ENCODE results near the gene TAC4.
A peak's percentile ranks its signal among the peaks of the same experiment; 100 is the strongest.

Gene TAC4

GRCh38 chr17:49819651-49820050, 28.2 kb downstream of the TAC4 start:
- Histone ChIP-seq H3K27me3 (replicated peaks in 2 of 5; ENCODE audit: control insufficient read depth in 4 of 5, insufficient read depth in 5 of 5, low read length in 4 of 5) (no peaks in the 10 kb centered on the region), H3K27ac (ENCODE audit: insufficient read depth in 1 of 2, low read depth in 1 of 2, low read length in 2 of 2, poor library complexity in 1 of 2, severe bottlenecking in 2 of 2) (no peak overlapping the region), H3K4me1 (ENCODE audit: control extremely low read depth in 1 of 4, control insufficient read depth in 4 of 4, insufficient read depth in 4 of 4, low read length in 3 of 4) (peaks cover 0 to 6% (median 0%) of the 10 kb centered on the region in 4 experiments), H3K4me3 (ENCODE audit: control insufficient read depth in 1 of 7, extremely low read depth in 1 of 7, insufficient read depth in 4 of 7, low read depth in 2 of 7, low read length in 6 of 7) (no peak overlapping the region), H3K9me3 (ENCODE audit: control extremely low read depth in 1 of 5, control insufficient read depth in 4 of 5, insufficient read depth in 2 of 5, low read depth in 1 of 5, low read length in 4 of 5) (no peaks in the 10 kb centered on the region), H3K36me3 (ENCODE audit: control insufficient read depth in 4 of 4, insufficient read depth in 4 of 4, low read length in 3 of 4) (peaks cover 25 to 91% (median 62%) of the 10 kb centered on the region in 4 experiments)
- no peak for DNase-seq
- WGBS (ENCODE audit: insufficient coverage), result 100% methylated on average over 1 of the region's 2 CpGs
- POLR2A ChIA-PET, result no interaction called here
- CTCF ChIA-PET, result interaction anchor here (0.6 to 1.6 kb wide), 2 partner anchors 26 to 43 kb away, joined by 3 read pairs; no protein-coding TSS in a partner anchor

- Histone ChIP-seq H3K36me3 (ENCODE audit: control insufficient read depth in 4 of 4, insufficient read depth in 4 of 4, low read length in 3 of 4) (peaks cover 25 to 92% (median 58%) of the 10 kb centered on the region in 4 experiments), H3K27ac (ENCODE audit: insufficient read depth in 1 of 2, low read depth in 1 of 2, low read length in 2 of 2, poor library complexity in 1 of 2, severe bottlenecking in 2 of 2) (no peak overlapping the region)
These were observed 28.7 kb downstream of the TAC4 start for GRCh38 chr17:49819138-49819537.

DNA sequence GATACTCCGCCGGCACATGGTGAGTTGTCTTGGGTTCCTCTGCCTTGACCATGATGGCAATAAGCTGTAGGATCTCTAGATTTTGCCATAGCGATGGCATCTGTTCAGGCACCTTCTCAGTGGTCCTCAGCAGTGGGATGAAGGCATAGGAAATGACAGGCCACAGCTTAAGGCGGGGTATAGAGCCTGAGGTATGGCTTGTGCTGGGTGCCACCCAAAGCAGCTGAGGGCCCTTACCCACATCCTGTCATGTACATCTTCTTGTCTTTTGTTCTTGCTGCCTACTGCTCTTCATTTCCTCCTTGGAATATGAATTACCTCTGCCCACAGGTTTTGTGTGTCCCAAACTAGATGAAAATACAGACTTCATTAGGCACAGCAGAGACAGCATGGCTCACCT, 29.9 kb downstream of the TAC4 start:
- no peak overlapping the region for H3K4me3 ChIP-seq (ENCODE audit: control insufficient read depth in 1 of 7, extremely low read depth in 1 of 7, insufficient read depth in 4 of 7, low read depth in 2 of 7, low read length in 6 of 7)
- peaks cover 0 to 6% (median 0%) of the 10 kb centered on the region in 4 experiments for H3K4me1 ChIP-seq (ENCODE audit: control extremely low read depth in 1 of 4, control insufficient read depth in 4 of 4, insufficient read depth in 4 of 4, low read length in 3 of 4)
- 95% methylated on average over 3 of the region's 4 CpGs for WGBS (ENCODE audit: insufficient coverage)
- ChIA-PET POLR2A (no interaction called here), CTCF (interaction anchor here (1.1 kb wide), 1 partner anchor 18 kb away, joined by 3 read pairs; no protein-coding TSS in a partner anchor)
- H3K36me3 ChIP-seq (ENCODE audit: control insufficient read depth in 4 of 4, insufficient read depth in 4 of 4, low read length in 3 of 4), result peaks cover 26 to 88% (median 57%) of the 10 kb centered on the region in 4 experiments
- DNase-seq, result no peak
- H3K27me3 ChIP-seq (replicated peaks in 2 of 5; ENCODE audit: control insufficient read depth in 4 of 5, insufficient read depth in 5 of 5, low read length in 4 of 5), result no peaks in the 10 kb centered on the region
- H3K27ac ChIP-seq (ENCODE audit: insufficient read depth in 1 of 2, low read depth in 1 of 2, low read length in 2 of 2, poor library complexity in 1 of 2, severe bottlenecking in 2 of 2), result no peak overlapping the region
- H3K9me3 ChIP-seq (ENCODE audit: control extremely low read depth in 1 of 5, control insufficient read depth in 4 of 5, insufficient read depth in 2 of 5, low read depth in 1 of 5, low read length in 4 of 5), result no peaks in the 10 kb centered on the region

More at GRCh38 chr17:49819138-49819537, 28.7 kb downstream of the TAC4 start:
- H3K9me3 ChIP-seq (ENCODE audit: control extremely low read depth in 1 of 5, control insufficient read depth in 4 of 5, insufficient read depth in 2 of 5, low read depth in 1 of 5, low read length in 4 of 5), result no peaks in the 10 kb centered on the region
- WGBS (ENCODE audit: insufficient coverage), result 78% methylated on average over 3 of the region's 5 CpGs
- ChIA-PET POLR2A (no interaction called here), CTCF (no interaction called here)
- H3K4me1 ChIP-seq (ENCODE audit: control extremely low read depth in 1 of 4, control insufficient read depth in 4 of 4, insufficient read depth in 4 of 4, low read length in 3 of 4), result peaks cover 0 to 6% (median 0%) of the 10 kb centered on the region in 4 experiments
- no peaks in the 10 kb centered on the region for H3K27me3 ChIP-seq (replicated peaks in 2 of 5; ENCODE audit: control insufficient read depth in 4 of 5, insufficient read depth in 5 of 5, low read length in 4 of 5)
- DNase-seq, result peak in 2 of 3 donors; percentile 33 to 51
- no peak overlapping the region for H3K4me3 ChIP-seq (ENCODE audit: control insufficient read depth in 1 of 7, extremely low read depth in 1 of 7, insufficient read depth in 4 of 7, low read depth in 2 of 7, low read length in 6 of 7)

DNA sequence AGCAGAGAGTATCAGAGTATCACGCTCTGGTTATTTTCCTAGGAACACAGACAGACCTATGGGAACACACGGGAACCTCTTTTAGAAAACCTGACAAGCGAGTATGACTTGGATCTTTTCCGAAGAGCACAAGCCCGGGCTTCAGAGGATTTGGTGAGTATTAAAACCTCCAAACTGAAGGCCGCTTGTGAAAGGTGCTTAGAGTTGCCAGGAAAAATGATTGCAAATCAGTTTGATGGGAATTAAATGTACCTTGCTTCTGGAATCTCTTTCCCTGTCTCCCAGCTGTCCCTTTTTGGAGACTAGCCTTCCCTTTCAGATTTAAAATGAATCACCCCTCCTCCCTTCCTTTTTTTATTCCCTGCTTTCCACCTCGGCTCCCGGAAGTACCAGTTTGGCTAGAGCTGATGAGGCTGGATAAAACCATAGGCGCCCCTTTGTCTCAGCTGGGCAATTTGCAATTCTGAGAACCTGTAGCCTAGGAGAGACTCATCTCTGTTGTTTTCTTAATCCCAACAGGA, 32.0 kb downstream of the TAC4 start:
- H3K27ac ChIP-seq (ENCODE audit: insufficient read depth in 1 of 2, low read depth in 1 of 2, low read length in 2 of 2, poor library complexity in 1 of 2, severe bottlenecking in 2 of 2), result peak overlapping the region in 1 of 2 experiments; percentile 9
- H3K36me3 ChIP-seq (ENCODE audit: control insufficient read depth in 4 of 4, insufficient read depth in 4 of 4, low read length in 3 of 4), result peaks cover 18 to 74% (median 48%) of the 10 kb centered on the region in 4 experiments
- CTCF ChIA-PET, result interaction anchor here (0.5 to 1.2 kb wide), 4 partner anchors 9 to 778 kb away, joined by 3 to 4 read pairs (median 3); no protein-coding TSS in a partner anchor
- POLR2A ChIA-PET, result no interaction called here
- H3K27me3 ChIP-seq (replicated peaks in 2 of 5; ENCODE audit: control insufficient read depth in 4 of 5, insufficient read depth in 5 of 5, low read length in 4 of 5), result no peaks in the 10 kb centered on the region
- no peak overlapping the region for H3K4me3 ChIP-seq (ENCODE audit: control insufficient read depth in 1 of 7, extremely low read depth in 1 of 7, insufficient read depth in 4 of 7, low read depth in 2 of 7, low read length in 6 of 7)
- DNase-seq, result no peak
- peaks cover 0 to 6% (median 0%) of the 10 kb centered on the region in 4 experiments for H3K4me1 ChIP-seq (ENCODE audit: control extremely low read depth in 1 of 4, control insufficient read depth in 4 of 4, insufficient read depth in 4 of 4, low read length in 3 of 4)
- WGBS (ENCODE audit: insufficient coverage), result 99% methylated on average over 9 of the region's 9 CpGs
- H3K9me3 ChIP-seq (ENCODE audit: control extremely low read depth in 1 of 5, control insufficient read depth in 4 of 5, insufficient read depth in 2 of 5, low read depth in 1 of 5, low read length in 4 of 5), result no peaks in the 10 kb centered on the region

DNA sequence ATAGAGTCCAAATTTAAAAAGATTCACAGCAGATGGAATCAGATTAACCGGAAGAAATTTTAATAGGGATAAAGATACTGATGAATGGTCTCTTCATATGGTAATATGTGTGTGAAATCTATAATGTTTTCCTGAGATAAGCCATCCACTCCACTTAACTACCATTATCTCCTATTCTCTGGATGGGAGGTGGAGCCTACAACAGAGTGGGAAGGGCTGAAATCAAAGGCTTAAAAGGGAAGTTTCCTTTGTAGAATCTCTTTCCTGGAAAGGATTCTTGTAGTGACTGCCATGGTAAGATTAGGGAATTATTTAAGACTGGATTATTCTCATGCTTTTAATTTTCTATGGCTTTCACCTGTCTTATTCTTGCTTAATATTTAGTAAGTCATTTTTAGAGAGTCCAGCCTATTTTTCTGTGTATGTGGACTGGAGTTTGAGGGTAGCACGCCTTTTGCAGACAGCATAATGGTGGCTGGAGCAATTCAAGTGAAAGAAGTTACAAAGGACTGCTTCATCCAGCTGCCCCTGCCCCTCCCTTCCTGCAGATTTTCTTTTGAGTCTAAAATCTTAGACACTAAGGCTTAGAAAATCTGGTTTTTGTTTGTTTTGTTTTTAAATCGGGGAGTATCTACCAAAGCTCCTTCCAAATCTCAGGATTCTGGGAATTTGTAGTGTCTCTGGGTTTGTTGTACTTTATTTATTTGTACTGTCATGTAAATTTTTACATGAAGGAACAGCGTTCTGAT, 32.9 kb downstream of the TAC4 start:
- H3K4me1 ChIP-seq (ENCODE audit: control extremely low read depth in 1 of 4, control insufficient read depth in 4 of 4, insufficient read depth in 4 of 4, low read length in 3 of 4), result peaks cover 0 to 6% (median 0%) of the 10 kb centered on the region in 4 experiments
- H3K9me3 ChIP-seq (ENCODE audit: control extremely low read depth in 1 of 5, control insufficient read depth in 4 of 5, insufficient read depth in 2 of 5, low read depth in 1 of 5, low read length in 4 of 5), result no peaks in the 10 kb centered on the region
- CTCF ChIA-PET, result interaction anchor here (0.9 kb wide), 2 partner anchors 17 to 18 kb away, joined by 3 to 4 read pairs; no protein-coding TSS in a partner anchor
- 100% methylated on average over 2 of the region's 4 CpGs for WGBS (ENCODE audit: insufficient coverage)
- H3K27ac ChIP-seq (ENCODE audit: insufficient read depth in 1 of 2, low read depth in 1 of 2, low read length in 2 of 2, poor library complexity in 1 of 2, severe bottlenecking in 2 of 2), result no peak overlapping the region
- H3K36me3 ChIP-seq (ENCODE audit: control insufficient read depth in 4 of 4, insufficient read depth in 4 of 4, low read length in 3 of 4), result peaks cover 19 to 72% (median 47%) of the 10 kb centered on the region in 4 experiments
- H3K27me3 ChIP-seq (replicated peaks in 2 of 5; ENCODE audit: control insufficient read depth in 4 of 5, insufficient read depth in 5 of 5, low read length in 4 of 5), result no peaks in the 10 kb centered on the region
- no peak for DNase-seq
- POLR2A ChIA-PET, result interaction anchor here (0.6 kb wide), 1 partner anchor 17 kb away, joined by 3 read pairs; no protein-coding TSS in a partner anchor
- H3K4me3 ChIP-seq (ENCODE audit: control insufficient read depth in 1 of 7, extremely low read depth in 1 of 7, insufficient read depth in 4 of 7, low read depth in 2 of 7, low read length in 6 of 7), result no peak overlapping the region

GRCh38 chr17:49809056-49809455, 38.8 kb downstream of the TAC4 start:
- WGBS (ENCODE audit: insufficient coverage), result 88% methylated on average over 3 of the region's 4 CpGs
- no peak for DNase-seq
- ChIA-PET POLR2A (no interaction called here), CTCF (interaction anchor here (0.9 to 1.7 kb wide), 4 partner anchors 10 to 41 kb away, joined by 3 to 4 read pairs (median 3); no protein-coding TSS in a partner anchor)
- Histone ChIP-seq H3K36me3 (ENCODE audit: control insufficient read depth in 4 of 4, insufficient read depth in 4 of 4, low read length in 3 of 4) (peaks cover 27 to 81% (median 43%) of the 10 kb centered on the region in 4 experiments), H3K27ac (ENCODE audit: insufficient read depth in 1 of 2, low read depth in 1 of 2, low read length in 2 of 2, poor library complexity in 1 of 2, severe bottlenecking in 2 of 2) (no peak overlapping the region), H3K9me3 (ENCODE audit: control extremely low read depth in 1 of 5, control insufficient read depth in 4 of 5, insufficient read depth in 2 of 5, low read depth in 1 of 5, low read length in 4 of 5) (no peaks in the 10 kb centered on the region), H3K4me3 (ENCODE audit: control insufficient read depth in 1 of 7, extremely low read depth in 1 of 7, insufficient read depth in 4 of 7, low read depth in 2 of 7, low read length in 6 of 7) (no peak overlapping the region), H3K27me3 (replicated peaks in 2 of 5; ENCODE audit: control insufficient read depth in 4 of 5, insufficient read depth in 5 of 5, low read length in 4 of 5) (no peaks in the 10 kb centered on the region), H3K4me1 (ENCODE audit: control extremely low read depth in 1 of 4, control insufficient read depth in 4 of 4, insufficient read depth in 4 of 4, low read length in 3 of 4) (no peaks in the 10 kb centered on the region)

DNA sequence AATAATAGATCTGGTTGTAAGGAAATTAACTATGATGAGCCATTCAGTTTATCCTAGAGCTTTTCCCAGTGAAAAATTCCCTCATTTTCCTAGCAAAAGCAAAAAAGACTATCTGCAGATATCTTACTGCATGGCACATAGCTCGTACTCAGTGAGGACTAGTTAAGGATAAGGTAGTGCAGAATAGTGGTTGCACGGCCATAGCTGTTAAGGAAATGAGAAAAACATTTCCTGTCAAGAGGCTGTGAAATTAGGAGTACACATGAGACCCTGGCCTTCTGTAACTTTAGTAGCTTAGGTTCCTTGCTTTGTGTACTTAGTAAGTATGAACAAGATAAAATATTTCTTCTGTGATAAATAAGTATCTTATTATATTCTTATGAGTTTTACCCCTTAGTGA, 49.1 kb downstream of the TAC4 start:
- no peaks in the 10 kb centered on the region for H3K27me3 ChIP-seq (replicated peaks in 2 of 5; ENCODE audit: control insufficient read depth in 4 of 5, insufficient read depth in 5 of 5, low read length in 4 of 5)
- H3K9me3 ChIP-seq (ENCODE audit: control extremely low read depth in 1 of 5, control insufficient read depth in 4 of 5, insufficient read depth in 2 of 5, low read depth in 1 of 5, low read length in 4 of 5), result no peaks in the 10 kb centered on the region
- DNase-seq, result no peak
- peaks cover 0 to 13% (median 3%) of the 10 kb centered on the region in 4 experiments for H3K4me1 ChIP-seq (ENCODE audit: control extremely low read depth in 1 of 4, control insufficient read depth in 4 of 4, insufficient read depth in 4 of 4, low read length in 3 of 4)
- POLR2A ChIA-PET, result no interaction called here
- H3K4me3 ChIP-seq (ENCODE audit: control insufficient read depth in 1 of 7, extremely low read depth in 1 of 7, insufficient read depth in 4 of 7, low read depth in 2 of 7, low read length in 6 of 7), result no peak overlapping the region
- no peak overlapping the region for H3K27ac ChIP-seq (ENCODE audit: insufficient read depth in 1 of 2, low read depth in 1 of 2, low read length in 2 of 2, poor library complexity in 1 of 2, severe bottlenecking in 2 of 2)
- H3K36me3 ChIP-seq (ENCODE audit: control insufficient read depth in 4 of 4, insufficient read depth in 4 of 4, low read length in 3 of 4), result peaks cover 21 to 71% (median 49%) of the 10 kb centered on the region in 4 experiments
- WGBS (ENCODE audit: insufficient coverage), result 80% methylated on average over 1 of the region's 2 CpGs
- CTCF ChIA-PET, result interaction anchor here (0.8 to 1.9 kb wide), 7 partner anchors 9 to 90 kb away, joined by 3 to 7 read pairs (median 3); partner anchors contain the start of gene FAM117A

Data from common myeloid progenitor, CD34-positive (primary cell).